GM19463 (cell line): ENCODE results near the gene PLXNA4.

Source experiments
- ATAC-seq: cut with Tn5 transposase; IDR thresholded peaks from one replicate; pipeline ENCODE4 v1.9.1; 2021; ENCODE audit warnings: mild to moderate bottlenecking, moderate library complexity; ENCODE audit not compliant: unreplicated experiment

Gene PLXNA4

DNA sequence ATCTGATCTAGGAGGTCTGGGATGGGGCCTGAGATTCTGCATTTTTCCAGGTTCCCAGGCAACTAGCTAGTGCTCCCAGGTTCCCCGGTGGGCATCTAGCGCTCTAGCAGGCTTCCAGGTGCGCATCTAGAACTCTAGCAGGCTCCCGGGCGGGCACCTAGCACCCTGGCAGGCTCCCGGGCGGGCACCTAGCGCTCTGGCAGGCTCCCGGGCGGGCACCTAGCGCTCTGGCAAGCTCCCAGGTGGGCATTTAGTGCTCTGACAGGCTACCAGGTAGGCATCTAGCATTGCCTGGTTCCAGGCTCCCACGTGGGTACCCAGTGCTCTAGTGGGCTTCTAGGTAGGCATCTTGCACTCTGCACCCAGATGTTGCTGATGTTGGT is 414.7 kb downstream of the PLXNA4 start:
- no peak for ATAC-seq

DNA sequence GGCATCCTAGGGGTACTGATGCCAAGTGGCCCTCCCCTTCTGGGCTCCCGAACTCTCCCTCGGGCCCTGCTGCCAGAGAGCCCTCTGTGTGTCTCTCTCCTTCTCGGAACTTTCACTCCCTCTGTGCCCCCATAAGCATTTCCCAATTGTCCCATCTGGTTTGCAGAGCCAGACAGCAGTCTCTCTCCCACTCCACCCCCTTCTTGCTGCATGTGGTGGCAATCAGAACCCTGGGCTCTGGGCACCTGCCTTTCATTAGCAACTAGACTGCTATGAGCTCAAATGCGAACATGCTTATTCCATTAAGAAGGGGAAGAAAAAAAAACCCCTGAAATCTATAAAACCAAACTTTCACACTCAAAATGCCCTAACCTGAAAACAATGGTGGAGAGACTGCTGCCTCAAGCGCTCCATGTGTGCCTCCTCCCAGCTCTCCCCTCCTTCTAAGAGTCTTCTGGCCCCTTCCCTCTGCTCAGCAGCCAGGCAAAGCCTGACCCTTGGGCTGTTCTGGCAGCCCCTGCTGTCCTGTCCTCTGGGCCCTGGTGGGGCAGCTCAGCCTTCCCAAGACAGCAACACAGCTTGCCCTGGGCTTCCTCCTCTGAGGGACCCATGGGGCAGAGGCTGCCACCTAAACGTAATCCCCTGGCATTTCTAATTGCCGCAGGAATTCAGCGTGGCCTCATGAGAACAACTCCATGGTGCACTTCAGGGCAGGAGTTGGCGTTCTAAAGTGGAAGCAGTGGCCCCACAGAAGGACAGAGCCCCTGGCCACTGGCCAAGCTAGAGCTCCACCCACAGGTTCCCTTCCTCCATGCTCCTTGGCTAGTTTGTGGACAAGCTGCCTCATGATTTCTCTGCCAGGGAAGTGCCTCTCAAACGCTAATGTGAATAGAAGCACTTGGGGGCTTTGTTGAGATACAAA is 415.4 kb downstream of the PLXNA4 start:
- ATAC-seq = no peak

DNA sequence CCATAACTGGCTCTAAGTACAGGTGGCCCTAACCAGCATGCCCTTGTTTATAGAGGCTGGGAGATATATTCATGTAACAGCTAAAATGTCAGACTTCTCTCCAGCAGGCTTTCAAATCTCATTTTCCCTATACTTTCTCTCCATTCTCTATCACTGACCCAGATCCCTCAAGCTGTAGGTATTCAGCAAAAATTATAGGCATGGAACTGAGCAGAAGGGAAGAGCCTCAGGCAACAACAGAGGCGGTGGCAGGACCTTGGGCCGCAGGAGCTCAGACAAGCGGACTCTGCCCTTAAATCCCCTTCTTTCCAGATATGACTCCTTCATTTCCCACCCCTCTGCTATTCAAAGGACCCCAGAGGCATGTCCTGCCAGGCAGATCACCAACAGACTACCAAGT is 417.4 kb downstream of the PLXNA4 start:
- no peak for ATAC-seq

DNA sequence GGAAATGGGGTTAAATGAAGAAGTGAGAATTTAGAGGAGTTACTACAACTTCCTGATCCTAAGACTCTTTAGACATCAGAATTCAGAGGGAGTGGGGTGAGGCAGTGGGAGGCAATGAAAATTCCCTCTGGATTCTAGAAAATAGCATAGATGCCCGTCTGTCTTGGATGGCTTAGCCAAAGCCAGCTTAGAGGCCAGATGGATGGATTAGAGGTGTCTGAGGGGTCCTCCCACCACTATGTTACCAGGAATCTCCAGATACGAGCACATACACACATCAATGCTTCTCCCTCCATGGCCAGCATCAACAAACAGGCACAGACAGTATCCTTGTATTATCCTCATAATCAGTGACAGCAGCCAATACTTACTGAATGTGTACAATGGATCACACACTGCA is 418.1 kb downstream of the PLXNA4 start:
- ATAC-seq = no peak

DNA sequence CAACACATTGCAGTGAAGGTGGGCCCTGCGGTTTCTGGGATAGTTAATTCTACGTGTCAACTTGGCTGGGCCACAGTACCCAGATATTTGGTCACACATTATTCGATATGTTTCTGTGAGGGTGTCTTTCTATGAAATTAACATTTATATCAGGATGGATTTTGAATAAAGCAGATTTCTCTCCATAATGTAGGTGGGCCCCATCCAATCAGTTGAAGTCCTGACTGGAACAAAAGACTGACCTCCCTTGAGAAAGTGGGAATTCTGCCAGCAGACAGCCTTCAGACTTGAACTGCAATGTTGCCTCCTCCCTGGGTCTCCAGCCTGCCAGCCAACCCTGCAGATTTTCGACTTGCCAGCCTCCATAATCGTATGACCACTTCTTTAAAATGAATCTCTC is 420.6 kb downstream of the PLXNA4 start:
- ATAC-seq = no peak

DNA sequence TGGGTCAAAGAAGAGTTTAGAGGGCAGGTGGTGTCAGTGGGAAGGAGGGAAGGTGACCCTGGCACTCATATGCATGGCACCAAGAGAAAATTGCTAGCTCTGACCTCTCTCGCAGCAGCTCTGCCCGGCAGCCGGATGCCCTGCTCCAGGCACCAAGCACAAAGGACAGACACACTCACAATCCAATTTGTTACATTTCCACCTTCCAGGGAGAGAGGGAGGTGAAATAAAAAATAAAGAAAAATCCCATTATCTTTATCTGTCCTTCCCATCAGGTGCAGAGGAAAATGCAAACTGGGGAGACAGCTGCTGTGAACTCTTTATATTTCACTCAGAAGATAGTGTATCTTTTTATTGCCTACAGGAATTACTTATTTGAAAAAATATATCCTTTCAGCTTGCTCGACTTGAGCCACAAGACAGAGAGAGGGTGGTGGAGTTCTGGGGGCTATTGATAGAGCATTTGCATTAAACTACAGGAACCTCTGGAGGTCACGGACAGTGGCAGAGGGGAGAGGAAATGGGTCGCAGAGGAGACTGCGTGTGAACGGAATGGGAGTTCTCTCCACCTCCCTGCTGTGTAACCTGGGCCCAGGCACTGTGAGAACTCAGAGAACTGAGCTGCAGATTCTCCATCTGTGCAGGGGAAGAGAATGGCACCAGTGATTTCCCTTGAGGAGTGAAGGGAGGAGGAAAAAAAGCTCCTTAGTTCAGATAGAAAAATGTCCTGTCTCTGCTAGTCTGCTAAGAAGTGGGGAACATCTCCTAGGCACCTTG is 421.4 kb downstream of the PLXNA4 start:
- no peak for ATAC-seq

DNA sequence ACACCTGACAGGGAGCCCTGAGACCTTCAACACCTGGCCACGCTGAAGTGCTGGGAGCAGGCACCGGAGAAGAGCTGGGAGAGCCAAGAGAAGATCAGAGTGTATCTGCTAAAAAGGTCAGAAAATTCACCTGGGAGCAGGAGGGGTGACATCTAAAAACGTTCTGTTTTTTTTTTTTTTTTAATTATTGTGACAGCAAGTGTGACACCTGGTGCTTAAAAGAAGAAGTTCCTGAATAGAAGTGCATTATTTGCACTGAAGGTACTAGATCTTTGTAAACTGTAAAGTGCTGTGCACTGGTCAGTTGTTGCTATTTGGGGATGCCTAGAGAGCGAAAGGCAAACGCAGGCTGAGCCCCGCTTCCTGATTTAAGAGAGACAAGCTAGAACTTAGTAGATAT is 422.0 kb downstream of the PLXNA4 start:
- ATAC-seq = no peak

DNA sequence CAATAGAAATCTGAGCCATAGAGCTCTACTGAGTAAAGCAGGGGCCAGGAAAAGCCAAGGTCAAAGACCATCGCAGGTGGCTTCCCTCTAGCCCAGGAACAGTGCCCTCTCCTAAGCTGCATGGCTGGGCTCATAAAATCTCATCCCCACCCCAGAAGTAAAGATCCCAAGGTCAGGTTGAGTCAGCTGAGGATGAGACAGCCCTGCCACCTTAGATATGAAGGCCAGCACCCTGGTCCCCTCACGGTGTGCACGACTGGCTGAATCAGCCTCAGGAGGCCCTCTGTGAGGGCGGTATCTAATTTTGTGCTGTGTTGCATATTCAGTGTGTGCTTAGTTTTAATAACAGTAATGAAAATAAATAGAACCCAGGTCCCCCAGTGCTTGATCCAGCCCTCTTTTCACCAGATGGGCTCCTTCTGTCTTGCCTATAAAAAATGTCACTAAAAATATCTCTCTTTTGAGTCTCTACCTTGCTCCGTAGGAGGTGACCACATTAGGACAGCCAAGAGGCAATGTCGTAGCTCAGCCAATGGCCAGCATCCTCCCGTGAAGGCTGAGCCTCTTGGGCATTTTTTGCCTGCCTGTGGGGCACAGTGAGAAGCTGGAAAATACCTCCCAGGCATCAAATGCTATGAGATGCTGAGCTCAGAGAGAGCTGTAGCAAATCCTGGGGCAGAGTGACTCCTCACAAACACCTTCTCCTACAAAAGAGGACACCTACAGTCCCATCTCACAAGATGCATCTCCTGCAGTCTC is 424.0 kb downstream of the PLXNA4 start:
- ATAC-seq = no peak

DNA sequence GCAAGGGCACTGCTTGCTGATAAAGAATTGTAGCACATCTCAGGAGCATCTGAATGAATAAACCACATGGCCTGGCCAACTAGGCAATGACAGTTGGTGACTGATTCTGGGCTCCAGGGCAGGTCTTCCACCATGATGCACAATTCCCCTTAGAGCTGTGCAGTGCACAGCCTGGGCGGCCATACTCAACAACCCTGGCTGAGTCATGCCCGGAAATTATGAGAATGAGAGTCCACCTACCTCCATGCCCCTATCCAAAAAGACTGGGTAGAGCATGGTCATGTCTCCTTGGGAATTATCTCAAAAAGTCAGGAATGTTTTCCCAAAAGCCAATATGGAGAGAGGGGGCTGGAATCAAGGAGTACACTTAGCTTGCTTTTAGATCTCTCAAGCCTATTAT is 425.6 kb downstream of the PLXNA4 start:
- no peak for ATAC-seq

DNA sequence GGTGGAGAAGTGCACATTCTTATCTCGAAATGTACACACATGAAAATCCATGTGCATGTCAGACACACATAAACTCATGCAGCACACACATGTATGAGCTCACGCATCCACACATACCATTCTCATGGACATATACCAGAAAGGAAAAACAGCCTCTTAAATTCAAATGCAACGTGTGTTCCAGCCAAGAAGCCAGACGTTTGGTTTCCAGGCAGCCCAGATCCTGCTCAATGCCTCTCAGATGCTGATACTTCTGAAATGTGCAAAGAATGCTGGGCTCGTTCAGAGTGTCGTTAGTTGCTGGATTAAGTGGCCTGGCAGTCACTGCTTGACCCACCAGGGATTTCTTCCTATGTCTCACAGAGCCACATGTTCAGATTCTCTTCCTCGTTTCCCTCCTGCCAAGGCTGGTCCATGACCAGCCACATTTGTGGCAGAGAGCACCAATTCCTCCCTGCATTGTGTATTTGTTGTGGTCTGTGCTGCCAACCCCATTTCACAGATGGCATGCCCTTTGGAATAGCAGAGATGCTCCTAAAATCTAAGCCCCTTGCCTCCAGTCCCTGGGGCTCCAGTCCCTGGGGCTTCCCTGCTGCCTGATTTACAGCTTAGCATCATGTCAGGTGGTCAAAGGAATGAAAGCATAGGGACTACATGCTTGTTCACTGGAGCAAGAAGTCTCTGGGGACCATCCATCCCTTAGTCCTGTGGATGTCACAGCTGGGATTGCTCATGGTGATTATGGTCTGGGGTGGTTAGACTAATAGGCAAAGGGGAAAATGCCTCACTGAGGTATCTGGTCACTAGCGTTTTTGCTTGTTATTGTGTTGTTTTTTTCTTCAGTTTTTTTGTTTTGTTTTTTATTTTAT is 426.6 kb downstream of the PLXNA4 start:
- no peak for ATAC-seq

DNA sequence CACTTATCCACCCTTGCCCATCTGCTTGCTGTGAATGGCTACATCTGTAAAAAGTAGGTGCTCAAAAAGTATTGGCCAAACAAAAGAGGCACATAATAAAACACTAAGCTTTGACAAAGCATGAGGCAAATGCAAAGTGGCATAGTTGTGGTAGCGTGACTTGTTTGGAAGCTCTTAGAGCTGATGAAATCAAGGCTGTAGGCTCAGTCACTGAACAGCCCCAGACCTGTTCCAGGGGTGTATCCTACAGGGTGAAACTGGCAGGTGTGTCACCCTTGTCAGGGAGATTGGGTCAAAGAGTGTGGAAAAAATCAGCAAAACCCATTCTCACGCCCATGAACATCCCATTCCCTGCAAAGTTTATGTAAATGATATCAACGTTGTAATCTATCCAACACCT is 427.4 kb downstream of the PLXNA4 start:
- no peak for ATAC-seq

DNA sequence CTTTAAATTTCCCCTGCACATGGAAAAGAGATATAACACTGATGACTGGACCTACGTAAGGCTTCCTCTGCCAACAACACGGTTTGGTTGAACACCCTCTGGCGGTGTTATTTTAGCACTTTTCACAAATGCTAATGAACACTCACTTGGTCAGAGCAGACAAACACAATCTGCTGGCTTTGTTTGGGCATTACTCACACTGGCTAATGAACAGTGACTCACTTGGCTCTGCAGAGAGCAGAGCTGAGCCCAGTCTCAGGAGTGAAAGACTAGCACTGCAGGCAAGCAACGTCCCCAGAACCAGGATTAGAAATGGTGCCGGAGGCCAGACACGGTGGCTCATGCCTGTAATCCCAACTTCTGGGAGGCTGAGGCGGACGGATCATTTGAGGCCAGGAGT is 430.8 kb downstream of the PLXNA4 start:
- ATAC-seq = no peak

DNA sequence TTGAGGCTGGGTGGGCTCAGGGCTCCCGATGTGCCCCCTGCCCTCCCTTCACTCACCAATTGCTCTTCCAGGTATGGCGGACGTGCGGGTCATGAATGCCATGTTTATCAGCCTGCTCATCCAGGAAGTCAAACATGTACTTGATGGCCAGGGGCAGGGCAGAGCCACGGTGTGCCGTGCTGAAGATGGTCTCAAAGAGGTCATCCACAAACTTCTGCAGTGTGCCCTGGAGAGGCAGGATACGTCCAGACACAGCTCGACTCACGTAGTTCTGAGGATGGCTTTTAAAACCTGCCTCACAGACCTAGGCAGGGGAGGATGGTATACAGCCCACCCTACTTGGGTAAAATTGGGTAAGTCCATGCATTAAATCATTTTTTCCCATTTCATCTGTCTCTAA is 431.2 kb downstream of the PLXNA4 start:
- ATAC-seq = no peak

DNA sequence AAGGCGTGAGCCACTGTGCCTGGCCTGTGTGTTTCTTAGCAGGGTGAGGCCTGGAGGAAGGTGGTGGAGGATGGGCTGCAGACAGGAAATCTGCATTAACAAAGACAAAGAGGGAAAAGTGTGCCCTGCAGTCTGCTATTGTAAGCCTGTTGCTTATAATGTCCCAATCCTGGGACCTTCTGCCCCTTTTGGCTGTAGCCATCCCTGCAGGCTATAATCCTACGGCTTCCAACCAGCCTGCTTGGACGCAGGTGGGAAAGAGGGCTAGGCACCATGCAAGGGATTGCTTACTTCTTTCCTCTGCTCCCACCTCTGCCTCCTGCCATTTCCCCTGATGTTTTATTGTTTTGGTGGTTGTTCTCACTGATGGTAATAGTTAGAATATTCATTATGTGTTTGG is 434.3 kb downstream of the PLXNA4 start:
- no peak for ATAC-seq

DNA sequence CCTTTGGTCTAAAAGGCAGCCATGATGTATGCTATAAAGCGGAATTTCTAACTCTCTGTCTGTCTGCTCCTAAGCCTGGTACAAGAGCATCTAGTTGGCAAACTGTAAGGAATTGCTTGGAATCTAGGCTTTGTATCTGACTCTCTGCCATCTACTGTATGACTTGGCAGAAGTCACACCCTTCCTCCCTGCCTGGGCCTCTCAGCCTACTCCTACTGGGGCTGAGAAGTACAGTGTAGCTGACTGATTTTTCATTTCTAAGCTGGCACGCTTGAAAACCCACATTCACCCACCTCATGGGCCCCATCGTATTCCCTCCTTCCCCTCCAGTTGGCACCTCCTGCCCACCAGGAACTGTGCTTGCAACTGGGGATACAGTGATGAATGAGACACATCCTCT is 435.2 kb downstream of the PLXNA4 start:
- ATAC-seq = no peak

DNA sequence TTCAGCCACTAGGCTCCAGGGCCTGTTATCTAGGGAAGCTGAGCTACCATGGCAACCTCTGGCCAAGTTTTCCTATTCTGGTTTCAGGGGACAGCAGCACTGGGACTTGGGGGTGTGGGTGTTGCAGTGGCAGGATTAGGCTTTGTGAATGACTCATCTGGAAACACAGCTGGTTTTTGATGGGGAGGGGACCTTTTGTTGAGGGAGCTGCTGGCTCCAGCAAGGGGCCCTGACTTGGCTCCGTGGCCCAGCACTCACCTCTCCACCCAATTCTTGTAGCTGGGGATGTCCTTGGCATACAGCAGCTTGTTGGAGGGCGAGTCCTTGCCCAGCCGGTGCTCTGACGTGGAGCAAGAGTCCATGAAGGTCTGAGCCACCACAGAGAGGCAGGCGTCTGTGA is 435.9 kb downstream of the PLXNA4 start:
- no peak for ATAC-seq

DNA sequence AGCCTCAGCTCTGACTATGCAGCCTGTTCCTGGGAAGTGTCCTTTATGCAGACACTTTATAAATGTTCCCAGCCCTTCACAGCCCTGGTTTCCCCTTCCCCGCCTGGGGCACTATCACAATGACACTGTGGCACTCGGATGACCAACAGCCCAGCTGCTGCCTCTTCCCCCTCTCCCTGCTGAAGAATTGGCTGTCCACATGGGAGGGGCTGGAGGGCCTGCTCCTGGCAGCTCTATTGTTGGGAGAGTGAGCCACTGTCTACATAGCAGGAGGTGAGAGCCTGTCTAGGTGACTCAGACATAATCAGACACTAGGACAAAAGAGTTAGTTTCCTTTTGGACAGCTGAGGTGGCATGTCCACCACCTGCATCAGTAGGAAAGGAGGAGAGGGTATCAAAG is 437.5 kb downstream of the PLXNA4 start:
- ATAC-seq = no peak

DNA sequence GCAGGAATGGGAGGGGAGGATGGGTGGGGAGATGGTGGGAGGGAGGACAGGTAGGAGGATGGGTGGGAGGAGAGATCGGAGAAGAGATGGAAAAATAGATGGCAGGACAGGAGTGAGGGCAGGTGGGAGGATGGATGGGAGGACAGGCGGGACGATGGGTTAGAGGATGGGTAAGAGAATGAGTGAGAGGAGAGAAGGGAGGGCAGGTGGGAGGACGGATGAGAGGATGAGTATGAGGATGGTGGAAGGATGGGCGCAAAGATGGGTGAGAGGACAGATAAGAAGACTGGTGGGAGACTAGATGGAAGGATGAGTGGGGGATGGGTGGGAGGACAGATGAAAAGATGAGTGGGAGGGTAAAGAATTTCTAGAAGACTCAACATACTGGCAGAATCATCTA is 438.6 kb downstream of the PLXNA4 start:
- no peak for ATAC-seq

DNA sequence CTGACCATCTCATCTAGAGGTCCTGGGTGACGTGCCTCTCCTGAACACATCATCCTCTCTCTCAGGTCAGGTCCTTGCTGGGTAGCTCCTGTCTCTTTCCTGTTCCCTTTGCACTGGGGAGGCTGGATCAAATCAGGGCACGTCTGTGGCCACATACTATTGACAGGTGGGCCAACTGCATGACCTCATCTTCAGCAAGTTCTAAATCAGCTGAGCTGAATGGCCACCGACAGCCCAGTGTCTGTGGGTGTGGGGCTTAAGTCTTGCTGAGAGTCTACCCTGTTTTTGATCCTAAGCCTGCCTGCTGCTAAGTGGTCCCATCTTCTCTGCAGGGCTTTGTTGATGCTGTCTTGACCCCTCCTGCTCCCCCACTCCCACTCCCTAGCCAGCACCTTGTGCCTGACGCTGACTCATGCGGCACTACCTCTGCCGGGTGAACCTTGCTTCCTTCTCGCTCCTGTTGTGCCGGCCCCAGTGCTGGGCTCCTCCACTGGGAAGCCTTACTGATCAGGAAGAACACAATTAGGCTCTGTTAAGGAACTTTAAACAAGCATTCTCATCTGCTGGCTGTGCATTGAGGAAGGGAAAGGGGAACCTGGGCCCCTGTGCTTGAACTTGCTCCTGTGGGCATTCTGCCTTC is 440.4 kb downstream of the PLXNA4 start:
- ATAC-seq = no peak

DNA sequence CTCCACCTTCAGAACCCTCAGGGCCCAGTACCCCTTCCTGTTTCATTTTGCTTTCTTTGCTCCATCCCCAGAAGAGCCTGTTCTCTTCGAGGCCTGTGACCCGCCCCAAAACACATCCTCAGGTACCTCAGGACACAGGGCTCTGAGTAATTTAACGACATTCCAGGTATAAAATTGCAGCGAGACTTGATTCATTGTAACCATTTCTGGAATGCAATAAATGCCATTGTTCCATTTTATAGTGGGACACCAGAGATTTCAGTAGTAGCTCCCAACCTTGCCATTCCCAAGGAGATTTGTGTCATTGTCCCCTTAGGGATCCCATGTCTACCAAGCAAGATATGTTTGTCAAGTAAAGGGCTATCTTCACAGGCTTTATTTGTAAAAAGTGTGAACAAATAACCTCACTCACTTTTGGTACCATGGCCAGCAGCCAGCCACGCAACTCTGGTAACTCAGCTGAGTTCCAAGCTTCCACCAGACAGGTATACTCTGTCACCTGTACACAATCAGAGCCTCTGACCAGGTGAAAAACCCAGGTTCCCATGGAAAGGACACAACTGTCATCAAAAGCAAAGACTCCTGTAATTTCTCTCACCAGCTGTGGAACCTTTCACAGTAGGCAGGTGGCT is 441.3 kb downstream of the PLXNA4 start:
- ATAC-seq = no peak
